Heart right ventricle (tissue), 16 donors: Measurements from ENCODE around the gene OS9. TPM values are rescaled to one million over a fixed set of nuclear protein-coding genes. Genes with fewer than 3 reads are reported as not detected.

Experiments
- ATAC-seq, 8 donors: fragments of 200-7000 bp; cut with Tn5 transposase; one replicate each; pipeline ENCODE4 v1.9.1; 2020; ENCODE audit warnings: mild to moderate bottlenecking in 8 of 8, moderate library complexity in 8 of 8, moderate number of reproducible peaks in 1 of 8
- DNase-seq, 2 donors: peaks; one replicate each; pipeline ENCODE4 v3.0.0-alpha.2; 2020
- H3K27ac ChIP-seq, 10 donors: fragments of 200-600 bp; sonication (generic) in 2 of 10; one replicate each; pipeline versions ENCODE4 v1.5.0 to v1.8.0; 2020 to 2022; ENCODE audit warnings: mild to moderate bottlenecking in 3 of 10
- H3K27me3 ChIP-seq, 7 donors: fragments of 200-600 bp; one replicate each; pipeline ENCODE4 v1.8.0; 2021 to 2022; ENCODE audit warnings: mild to moderate bottlenecking in 2 of 7
- H3K36me3 ChIP-seq, 9 donors: fragments of 200-600 bp; sonication (generic) in 1 of 9; one replicate each; pipeline versions ENCODE4 v1.5.0 to v1.8.0; 2020 to 2022; ENCODE audit warnings: mild to moderate bottlenecking in 2 of 9
- H3K4me1 ChIP-seq, 9 donors: fragments of 200-600 bp; sonication (generic) in 1 of 9; one replicate each; pipeline versions ENCODE4 v1.5.0 to v1.8.0; 2020 to 2022; ENCODE audit warnings: mild to moderate bottlenecking in 4 of 9
- H3K4me3 ChIP-seq, 10 donors: fragments of 200-600 bp; sonication (generic) in 2 of 10; one replicate each; pipeline versions ENCODE4 v1.5.0 to v1.8.0; 2020 to 2022; ENCODE audit warnings: mild to moderate bottlenecking in 7 of 10, moderate library complexity in 2 of 10
- H3K9me3 ChIP-seq, 11 donors: fragments of 200-600 bp in 10 of 11; sonication (generic) in 2 of 11; one replicate each; pipeline versions ENCODE4 v1.5.0 to v1.8.0; 2013 to 2022; ENCODE audit warnings: mild to moderate bottlenecking in 2 of 11, control low read depth in 1 of 11, moderate library complexity in 1 of 11
- CTCF ChIP-seq, 9 donors: fragments of 200-600 bp; sonication (generic) in 2 of 9; IDR thresholded peaks; one replicate each; pipeline versions ENCODE4 v1.5.0 to v1.8.0; 2021 to 2022; ENCODE audit warnings: antibody characterized with exemption in 9 of 9, mild to moderate bottlenecking in 5 of 9, moderate library complexity in 1 of 9
- WGBS, 2 donors: extraction: QIAGEN DNeasy Blood & Tissue Kit; methylation state at CpG; one replicate each; pipeline ENCODE4 v1.1.7; 2013; ENCODE audit warnings: inconsistent platforms in 1 of 2; 5-methylcytosine and 5-hydroxymethylcytosine counted together
- intact Hi-C, 10 donors: fragments of 100-400 bp; cut with DNase I; formaldehyde crosslinking; loops; one replicate each; pipeline versions ENCODE4 v1.11.1 to v1.14.2; 2022
- polyA plus RNA-seq, 2 donors: library from polyadenylated mRNA; stranded (reverse); fragments of 200-250 nt; gene quantifications; one replicate each; pipeline ENCODE4 v1.2.3, GENCODE V29; 2013
- total RNA-seq, 10 donors: library from RNA; stranded (reverse); fragmentation: NEBNext Ultra II Directional in 3 of 10; extraction: Animal tissue kit (Norgen Biotek cat#: 25700) in 3 of 10; gene quantifications; one replicate each; pipeline versions ENCODE4 v1.2.1 to v1.2.4, GENCODE V29; 2021 to 2023
- donor health status: Arrhythmogenic right ventricular cardiomyopathy.
- donor health status: ischemic (EF 13 %, LVEDD 7.1; RV severe dilation, severe dysfunction).
- donor health status: healthy with polysubstance abuse.
- donor health status: DM: no; HTN: yes; CAD: no.
- donor health status: DM: no; HTN: no; CAD: no.
- donor health status: ischemic (EF 25% LVEDD 6.9; RV normal size, moderate dysfunction).
- donor health status: ischemic (EF 25% LVEDD 5.7; RV mildly dilated, moderate dysfunction).
- donor health status: healthy.
- donor health status: DM: yes; HTN: yes; CAD: no.
- donor health status: Ischemic cardiomyopathy.
- donor health status: ischemic (EF 35%, LVEDD 5.7; RV mildly dilated, moderate dysfunction).
- donor health status: nonischemic (EF 11% LVEDD 7.7; RV severe dilation, severe dysfunction).
- donor health status: DM: yes; HTN: yes; CAD: no.
- donor health status: PGD.
- donor health status: ischemic (EF 29% LVEDD 5.4; RV normal size, mild dysfunction).
- donor health status: nonischemic (EF 23%, LVEDD 6.1; RV moderate dilation, normal function).

The OS9 gene
- total and polyA plus RNA-seq, 12 donors = 84.9 to 181 (median 113) TPM

GRCh38 chr12:57739387-57739786, 45.5 kb downstream of the OS9 start:
- Histone ChIP-seq H3K27me3 (peaks cover 13 to 68% (median 56%) of the 10 kb centered on the region in 7 donors), H3K4me1 (peaks cover 19 to 71% (median 39%) of the 10 kb centered on the region in 9 donors), H3K27ac (peak overlapping the region in 8 of 10 donors; percentile 11 to 77 (median 64)), H3K36me3 (peaks cover 0 to 16% (median 0%) of the 10 kb centered on the region in 9 donors), H3K4me3 (peak overlapping the region in 8 of 10 donors; percentile 5 to 56 (median 50)), H3K9me3 (no peaks in the 10 kb centered on the region)
- TF ChIP-seq CTCF (IDR thresholded peaks at IDR 0.05) = no peak
- ATAC-seq (peak in 2 of 8 donors; percentile 11 to 31), DNase-seq (no peak)
- intact Hi-C loops = no loop called here
- 17 to 18% methylated on average over 7 of the region's 7 CpGs for WGBS, 2 donors

GRCh38 chr12:57739914-57740538, 46.1 kb downstream of the OS9 start:
- H3K27ac ChIP-seq = peak overlapping the region in 9 of 10 donors; percentile 31 to 77 (median 63)
- no peaks in the 10 kb centered on the region for H3K9me3 ChIP-seq
- H3K4me3 ChIP-seq = peak overlapping the region in 6 of 10 donors; percentile 5 to 58 (median 41)
- TF ChIP-seq CTCF (IDR thresholded peaks at IDR 0.05) = no peak
- WGBS, 2 donors = 35 to 42% methylated on average over 10 of the region's 10 CpGs
- intact Hi-C loops = no loop called here
- DNase-seq (no peak), ATAC-seq (no peak)
- H3K27me3 ChIP-seq = peaks cover 13 to 62% (median 52%) of the 10 kb centered on the region in 7 donors
- peaks cover 0 to 10% (median 0%) of the 10 kb centered on the region in 9 donors for H3K36me3 ChIP-seq
- H3K4me1 ChIP-seq = peaks cover 19 to 71% (median 40%) of the 10 kb centered on the region in 9 donors

GRCh38 chr12:57740656-57741412, 46.9 kb downstream of the OS9 start:
- no peaks in the 10 kb centered on the region for H3K9me3 ChIP-seq
- DNase-seq (no peak), ATAC-seq (no peak)
- H3K27ac ChIP-seq = peak overlapping the region in 9 of 10 donors; percentile 31 to 86 (median 65)
- H3K4me3 ChIP-seq = peak overlapping the region in 6 of 10 donors; percentile 5 to 58 (median 20)
- TF ChIP-seq CTCF (IDR thresholded peaks at IDR 0.05) = no peak
- peaks cover 0 to 9% (median 0%) of the 10 kb centered on the region in 9 donors for H3K36me3 ChIP-seq
- H3K27me3 ChIP-seq = peaks cover 13 to 54% (median 44%) of the 10 kb centered on the region in 7 donors
- peaks cover 16 to 74% (median 39%) of the 10 kb centered on the region in 9 donors for H3K4me1 ChIP-seq
- 46 to 49% methylated on average over 5 of the region's 5 CpGs for WGBS, 2 donors
- intact Hi-C loops = no loop called here

- peak in 1 of 2 donors; percentile 60 for DNase-seq
- Histone ChIP-seq H3K4me3 (peak overlapping the region in 6 of 10 donors; percentile 7 to 58 (median 20)), H3K4me1 (peaks cover 16 to 74% (median 39%) of the 10 kb centered on the region in 9 donors), H3K27ac (peak overlapping the region in 7 of 10 donors; percentile 19 to 86 (median 64)), H3K9me3 (no peaks in the 10 kb centered on the region), H3K36me3 (peaks cover 0 to 14% (median 0%) of the 10 kb centered on the region in 9 donors), H3K27me3 (peaks cover 13 to 48% (median 38%) of the 10 kb centered on the region in 7 donors)
- TF ChIP-seq CTCF (IDR thresholded peaks at IDR 0.05) = no peak
- intact Hi-C loops = no loop called here
- 71% methylated on average over 1 of the region's 1 CpG for WGBS, 2 donors
- peak in 3 of 8 donors; percentile 5 to 12 (median 9) for ATAC-seq
Observed at GRCh38 chr12:57741413-57741789, 47.5 kb downstream of the OS9 start.
